Duodenal mucosa (tissue), 2 donors: ENCODE data around the gene SH3RF3.

Experiments
- H3K27ac ChIP-seq: one replicate; pipeline ENCODE4 v1.7.0; 2013; ENCODE audit warnings: low read depth, low read length
- H3K27me3 ChIP-seq, 2 donors: one replicate each; pipeline ENCODE4 v1.7.0; 2013; ENCODE audit warnings: low read length in 2 of 2, control low read depth in 1 of 2; ENCODE audit not compliant: insufficient read depth in 2 of 2, control insufficient read depth in 1 of 2
- H3K36me3 ChIP-seq, 2 donors: one replicate each; pipeline ENCODE4 v1.7.0; 2013; ENCODE audit warnings: low read length in 2 of 2, control low read depth in 1 of 2; ENCODE audit not compliant: insufficient read depth in 2 of 2, control insufficient read depth in 1 of 2
- H3K4me1 ChIP-seq, 2 donors: one replicate each; pipeline ENCODE4 v1.7.0; 2013; ENCODE audit warnings: low read length in 2 of 2, control low read depth in 1 of 2; ENCODE audit not compliant: insufficient read depth in 2 of 2, control insufficient read depth in 1 of 2
- H3K4me3 ChIP-seq, 2 donors: one replicate each; pipeline ENCODE4 v1.7.0; 2013; ENCODE audit warnings: low read length in 2 of 2, low read depth in 1 of 2
- H3K9ac ChIP-seq, 2 donors: one replicate each; pipeline ENCODE4 v1.7.0; 2013; ENCODE audit warnings: low read length in 2 of 2, low read depth in 1 of 2
- H3K9me3 ChIP-seq, 2 donors: one replicate each; pipeline ENCODE4 v1.7.0; 2013; ENCODE audit warnings: low read length in 2 of 2, control low read depth in 1 of 2; ENCODE audit not compliant: control insufficient read depth in 1 of 2

The SH3RF3 gene

GRCh38 chr2:109403841-109404201 lies 274.8 kb downstream of the SH3RF3 start:
- Histone ChIP-seq H3K9ac (no peak overlapping the region), H3K27me3 (no peaks in the 10 kb centered on the region), H3K4me3 (no peak overlapping the region), H3K36me3 (no peaks in the 10 kb centered on the region), H3K9me3 (no peaks in the 10 kb centered on the region), H3K27ac (no peak overlapping the region), H3K4me1 (no peaks in the 10 kb centered on the region)

- no peak overlapping the region for H3K4me3 ChIP-seq
- no peaks in the 10 kb centered on the region for H3K4me1 ChIP-seq
- no peak overlapping the region for H3K27ac ChIP-seq
- no peak overlapping the region for H3K9ac ChIP-seq
- no peaks in the 10 kb centered on the region for H3K9me3 ChIP-seq
- no peaks in the 10 kb centered on the region for H3K27me3 ChIP-seq
- no peaks in the 10 kb centered on the region for H3K36me3 ChIP-seq
These were observed 275.7 kb downstream of the SH3RF3 start for GRCh38 chr2:109404681-109405080.

- Histone ChIP-seq H3K9me3 (no peaks in the 10 kb centered on the region), H3K4me3 (no peak overlapping the region), H3K36me3 (no peaks in the 10 kb centered on the region), H3K9ac (no peak overlapping the region), H3K27me3 (no peaks in the 10 kb centered on the region), H3K4me1 (no peaks in the 10 kb centered on the region), H3K27ac (no peak overlapping the region)
These were observed 276.9 kb downstream of the SH3RF3 start for GRCh38 chr2:109405873-109406272.

- H3K9me3 ChIP-seq: no peaks in the 10 kb centered on the region
- H3K4me3 ChIP-seq: no peak overlapping the region
- H3K36me3 ChIP-seq: no peaks in the 10 kb centered on the region
- no peak overlapping the region for H3K27ac ChIP-seq
- no peaks in the 10 kb centered on the region for H3K27me3 ChIP-seq
- no peaks in the 10 kb centered on the region for H3K4me1 ChIP-seq
- H3K9ac ChIP-seq: no peak overlapping the region
These were observed 277.3 kb downstream of the SH3RF3 start for GRCh38 chr2:109406301-109406700.

- H3K27ac ChIP-seq: no peak overlapping the region
- H3K27me3 ChIP-seq: no peaks in the 10 kb centered on the region
- H3K9ac ChIP-seq: no peak overlapping the region
- H3K4me1 ChIP-seq: no peaks in the 10 kb centered on the region
- no peak overlapping the region for H3K4me3 ChIP-seq
- H3K36me3 ChIP-seq: no peaks in the 10 kb centered on the region
- H3K9me3 ChIP-seq: no peaks in the 10 kb centered on the region
These were observed 278.5 kb downstream of the SH3RF3 start for GRCh38 chr2:109407276-109408042.

- H3K27ac ChIP-seq: no peak overlapping the region
- no peaks in the 10 kb centered on the region for H3K36me3 ChIP-seq
- H3K4me1 ChIP-seq: no peaks in the 10 kb centered on the region
- H3K27me3 ChIP-seq: no peaks in the 10 kb centered on the region
- no peak overlapping the region for H3K9ac ChIP-seq
- H3K4me3 ChIP-seq: no peak overlapping the region
- no peaks in the 10 kb centered on the region for H3K9me3 ChIP-seq
These were observed 279.0 kb downstream of the SH3RF3 start for GRCh38 chr2:109408043-109408335.

- H3K9ac ChIP-seq: no peak overlapping the region
- no peaks in the 10 kb centered on the region for H3K36me3 ChIP-seq
- H3K4me3 ChIP-seq: no peak overlapping the region
- no peaks in the 10 kb centered on the region for H3K4me1 ChIP-seq
- no peak overlapping the region for H3K27ac ChIP-seq
- H3K9me3 ChIP-seq: no peaks in the 10 kb centered on the region
- no peaks in the 10 kb centered on the region for H3K27me3 ChIP-seq
These were observed 280.5 kb downstream of the SH3RF3 start for GRCh38 chr2:109409321-109410038.

GRCh38 chr2:109410039-109410815 lies 281.2 kb downstream of the SH3RF3 start:
- no peak overlapping the region for H3K27ac ChIP-seq
- no peak overlapping the region for H3K9ac ChIP-seq
- H3K4me3 ChIP-seq: no peak overlapping the region
- H3K4me1 ChIP-seq: no peaks in the 10 kb centered on the region
- H3K9me3 ChIP-seq: no peaks in the 10 kb centered on the region
- no peaks in the 10 kb centered on the region for H3K27me3 ChIP-seq
- no peaks in the 10 kb centered on the region for H3K36me3 ChIP-seq

GRCh38 chr2:109411640-109412325 lies 282.8 kb downstream of the SH3RF3 start:
- H3K9me3 ChIP-seq: no peaks in the 10 kb centered on the region
- H3K27me3 ChIP-seq: no peaks in the 10 kb centered on the region
- no peaks in the 10 kb centered on the region for H3K36me3 ChIP-seq
- H3K4me1 ChIP-seq: no peaks in the 10 kb centered on the region
- no peak overlapping the region for H3K9ac ChIP-seq
- no peak overlapping the region for H3K4me3 ChIP-seq
- H3K27ac ChIP-seq: no peak overlapping the region

- Histone ChIP-seq H3K27me3 (no peaks in the 10 kb centered on the region), H3K4me3 (no peak overlapping the region), H3K9me3 (no peaks in the 10 kb centered on the region), H3K27ac (no peak overlapping the region), H3K36me3 (no peaks in the 10 kb centered on the region), H3K9ac (no peak overlapping the region), H3K4me1 (no peaks in the 10 kb centered on the region)
These were observed 286.6 kb downstream of the SH3RF3 start for GRCh38 chr2:109415581-109416013.
